Hepatic stellate cell (primary cell): ENCODE data around the gene GRM7.

Experiments
- DNase-seq: peaks from one replicate; pipeline ENCODE4 v3.0.0; 2011; ENCODE audit warnings: low spot score

GRM7 gene

DNA sequence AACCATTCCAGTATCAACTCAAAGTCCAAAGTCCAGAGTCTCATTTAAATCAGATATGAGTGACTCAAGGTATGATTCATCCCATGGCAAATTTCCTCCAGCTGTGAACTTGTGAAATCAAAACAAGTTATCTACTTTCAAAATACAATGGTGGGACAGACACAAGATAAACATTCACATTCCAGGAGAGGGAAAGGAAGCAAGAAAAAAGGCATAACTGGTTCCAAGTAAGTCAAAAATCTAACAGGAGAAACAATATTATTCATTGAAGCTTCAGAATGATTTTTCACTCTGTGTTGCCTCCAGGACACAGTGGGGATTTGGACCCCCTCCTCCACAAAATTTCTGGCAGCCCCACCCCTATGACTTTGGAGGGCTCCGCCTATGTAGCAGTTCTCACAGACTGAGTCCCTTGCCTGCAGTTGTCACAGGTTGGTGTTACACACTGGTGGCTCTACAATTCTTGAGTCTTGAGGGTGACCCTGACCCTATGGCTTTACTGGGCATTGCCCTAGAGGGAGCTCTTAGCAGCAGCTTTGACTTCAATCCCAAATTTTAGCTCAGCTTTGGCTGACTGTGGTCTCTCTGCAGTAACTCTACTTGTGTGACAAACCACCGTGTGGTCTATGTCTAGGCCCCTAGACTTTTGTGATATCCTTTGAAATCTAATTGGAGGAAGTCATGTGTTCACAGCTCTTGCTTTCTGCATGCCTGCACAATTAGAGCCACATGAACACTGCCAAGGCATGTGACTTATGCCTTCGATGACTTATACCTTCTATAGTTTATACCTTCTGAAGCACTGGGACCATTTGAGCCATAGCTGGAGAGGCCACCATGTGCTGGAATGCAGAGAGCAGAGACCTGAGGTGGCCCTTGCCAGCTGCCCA, 644.2 kb downstream of the GRM7 start:
- DNase-seq, result no peak

DNA sequence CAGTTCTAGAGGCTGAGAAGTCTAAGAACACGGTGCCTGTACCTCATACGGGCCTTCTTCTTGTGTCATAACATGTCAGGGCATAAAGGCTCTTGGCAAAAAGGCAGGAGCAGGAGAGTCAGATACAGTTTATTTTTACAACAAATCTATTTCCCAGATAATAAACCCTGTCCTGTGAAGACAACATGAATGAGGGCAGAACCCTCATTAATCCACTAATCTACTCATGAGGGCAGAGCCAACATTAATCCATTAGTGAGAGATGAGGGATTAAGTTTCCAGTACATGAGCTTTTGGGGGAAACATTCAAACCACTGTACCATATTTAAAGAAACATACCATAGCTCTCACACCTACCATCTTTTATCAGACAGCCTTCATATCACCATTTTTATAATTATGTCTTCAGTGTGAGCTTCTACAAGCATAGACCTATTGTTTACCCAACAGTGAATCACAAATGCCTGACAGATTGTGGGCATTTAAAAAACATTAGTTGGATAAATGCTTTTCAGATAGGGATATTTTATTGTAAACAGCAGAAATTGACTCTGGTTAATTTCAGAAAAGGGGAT, 645.8 kb downstream of the GRM7 start:
- DNase-seq, result no peak

DNA sequence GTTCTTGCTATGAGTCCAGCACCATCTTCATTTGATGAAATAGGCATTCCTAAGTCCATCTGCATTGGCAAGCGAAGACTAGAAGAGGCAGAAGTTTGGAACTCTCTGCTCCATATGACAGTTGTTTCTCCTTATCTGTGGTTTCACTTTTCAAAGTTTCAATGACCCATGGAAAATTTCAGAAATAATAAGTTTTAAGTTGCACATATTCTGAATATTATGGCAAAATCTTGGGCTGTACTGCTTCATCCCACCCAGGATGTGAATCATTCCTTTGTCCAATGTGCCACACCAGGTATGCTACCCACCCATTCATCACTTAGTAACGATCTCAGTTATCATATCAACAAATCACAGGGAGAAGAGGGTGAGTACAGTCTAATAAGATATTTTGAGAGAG, 647.9 kb downstream of the GRM7 start:
- no peak for DNase-seq

DNA sequence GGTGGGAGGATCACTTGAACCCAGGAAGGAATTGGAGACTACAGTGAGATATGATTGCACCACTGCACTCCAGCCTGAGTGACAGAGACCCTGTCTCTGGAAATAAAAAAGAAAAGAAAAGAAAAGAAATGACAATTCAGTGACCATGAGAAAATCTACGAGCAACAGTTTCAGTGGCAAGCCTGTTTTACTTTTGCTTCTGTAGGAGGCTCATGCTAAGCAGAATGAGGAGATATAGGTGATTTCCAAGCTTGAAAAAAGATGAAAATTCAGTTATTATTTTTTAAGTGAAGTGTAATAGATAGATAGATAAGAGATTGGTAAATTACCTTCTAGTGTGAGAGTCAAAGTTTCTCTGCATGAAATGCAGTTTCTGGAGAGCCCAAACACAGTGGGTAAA, 651.1 kb downstream of the GRM7 start:
- no peak for DNase-seq

DNA sequence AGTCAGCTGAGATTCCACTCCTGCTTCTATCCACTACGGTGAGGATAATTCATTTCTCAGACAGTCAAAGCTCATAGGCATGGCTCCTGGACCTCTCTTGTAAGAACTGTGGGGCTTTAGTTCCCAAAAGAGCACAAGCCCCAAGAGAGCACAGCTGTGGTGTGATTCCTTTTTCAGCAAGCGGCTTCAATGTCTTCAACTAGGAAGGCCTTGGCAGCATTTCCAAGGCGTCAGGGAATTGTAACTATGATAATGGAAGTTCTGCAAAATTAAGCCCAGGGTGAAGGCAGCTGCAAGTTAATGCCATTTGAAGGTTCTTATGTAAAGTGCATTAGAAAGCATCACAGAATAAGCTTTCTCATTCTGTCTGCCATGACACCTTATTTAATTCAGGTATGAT, 657.1 kb downstream of the GRM7 start:
- no peak for DNase-seq

DNA sequence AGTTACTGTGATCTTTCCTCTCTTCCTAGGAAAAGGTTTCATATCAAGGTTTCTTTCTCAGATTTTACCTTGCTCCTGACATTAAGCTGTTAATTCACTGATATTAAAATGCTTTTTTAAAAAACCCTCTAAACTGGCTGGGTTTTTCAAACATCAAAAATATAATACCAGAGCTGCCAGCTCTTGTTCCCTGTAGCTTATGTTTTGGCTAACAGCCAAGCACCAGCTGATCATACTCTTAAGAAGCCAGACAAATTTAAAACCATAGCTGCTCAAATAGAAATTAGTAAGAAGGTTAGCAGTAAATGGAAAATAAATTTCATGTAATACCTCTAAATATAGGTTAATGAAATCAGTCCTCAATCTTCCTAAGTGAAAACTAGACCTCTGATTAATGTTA, 657.5 kb downstream of the GRM7 start:
- no peak for DNase-seq

DNA sequence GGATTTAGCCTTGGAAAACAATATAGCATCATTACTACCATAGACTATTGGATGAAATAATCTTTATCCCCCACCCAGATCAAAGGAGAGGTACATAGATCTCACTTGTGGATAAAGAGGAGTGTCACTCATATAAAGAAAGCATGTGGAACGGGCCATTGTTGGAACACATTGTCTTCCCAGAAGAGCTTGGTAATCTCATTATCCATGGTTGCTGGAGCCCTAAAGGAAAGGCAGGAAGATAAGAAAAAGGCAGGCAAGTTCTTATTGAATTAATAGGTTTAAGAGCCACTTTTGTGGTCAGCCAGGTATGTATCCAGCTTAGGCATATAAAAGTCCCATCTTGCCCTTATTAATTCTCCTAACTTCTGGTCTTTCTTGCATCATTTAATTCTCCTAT, 659.1 kb downstream of the GRM7 start:
- DNase-seq, result no peak

DNA sequence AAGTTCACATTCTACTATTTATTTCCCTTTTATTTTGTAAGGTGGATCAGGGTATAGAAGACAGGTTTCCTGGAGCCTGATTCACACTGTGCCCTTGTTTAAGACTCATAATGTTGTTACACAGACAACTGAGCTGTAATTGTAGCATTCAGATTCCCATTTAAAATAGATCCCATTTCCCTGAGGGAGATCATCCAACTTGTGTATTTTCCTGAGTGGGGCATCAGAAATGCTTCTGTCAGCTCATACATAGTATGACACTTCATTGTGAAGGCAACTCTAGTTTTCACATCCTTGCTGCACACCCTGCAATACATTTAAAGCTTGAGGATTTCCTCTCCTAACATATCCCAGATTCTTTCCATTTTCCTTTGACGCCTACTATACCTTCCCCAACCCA, 659.7 kb downstream of the GRM7 start:
- no peak for DNase-seq

DNA sequence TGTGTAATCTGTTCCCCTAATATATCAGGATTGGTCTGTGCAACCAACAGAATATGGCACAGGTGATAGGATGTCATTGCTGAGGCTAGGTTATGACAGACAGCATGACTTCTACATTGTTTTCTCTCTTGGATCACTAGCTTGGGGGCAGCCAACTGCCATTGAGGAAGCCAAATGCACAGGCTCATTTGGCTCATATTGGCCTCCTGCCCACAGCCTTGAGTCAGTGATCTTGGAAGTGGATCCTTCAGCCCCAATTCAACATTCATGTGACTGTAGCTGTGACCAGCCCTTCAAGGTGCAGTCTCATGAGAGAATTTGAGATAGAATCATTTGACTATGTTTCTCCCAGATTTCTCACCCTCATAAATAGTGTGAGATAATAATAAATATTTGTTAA, 675.6 kb downstream of the GRM7 start:
- DNase-seq, result no peak

DNA sequence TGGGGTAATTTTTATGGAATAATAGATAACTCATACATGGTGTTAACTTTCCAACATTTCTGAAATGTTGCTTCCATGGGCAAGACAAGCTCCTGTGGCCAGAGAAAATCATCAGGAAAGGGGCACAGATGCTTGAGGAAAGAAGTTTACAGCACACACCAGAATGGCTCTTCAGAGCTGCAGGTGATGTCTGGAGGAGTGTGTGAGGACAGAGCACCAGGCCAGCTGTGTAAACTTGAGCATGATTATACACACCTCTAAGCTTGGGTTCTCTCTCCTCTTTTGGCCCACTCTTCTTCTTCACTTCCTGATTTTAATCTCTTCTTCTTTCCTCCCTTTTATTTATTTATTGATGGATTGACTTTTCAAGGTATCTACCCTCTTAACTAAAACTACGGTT, 676.0 kb downstream of the GRM7 start:
- DNase-seq, result no peak

DNA sequence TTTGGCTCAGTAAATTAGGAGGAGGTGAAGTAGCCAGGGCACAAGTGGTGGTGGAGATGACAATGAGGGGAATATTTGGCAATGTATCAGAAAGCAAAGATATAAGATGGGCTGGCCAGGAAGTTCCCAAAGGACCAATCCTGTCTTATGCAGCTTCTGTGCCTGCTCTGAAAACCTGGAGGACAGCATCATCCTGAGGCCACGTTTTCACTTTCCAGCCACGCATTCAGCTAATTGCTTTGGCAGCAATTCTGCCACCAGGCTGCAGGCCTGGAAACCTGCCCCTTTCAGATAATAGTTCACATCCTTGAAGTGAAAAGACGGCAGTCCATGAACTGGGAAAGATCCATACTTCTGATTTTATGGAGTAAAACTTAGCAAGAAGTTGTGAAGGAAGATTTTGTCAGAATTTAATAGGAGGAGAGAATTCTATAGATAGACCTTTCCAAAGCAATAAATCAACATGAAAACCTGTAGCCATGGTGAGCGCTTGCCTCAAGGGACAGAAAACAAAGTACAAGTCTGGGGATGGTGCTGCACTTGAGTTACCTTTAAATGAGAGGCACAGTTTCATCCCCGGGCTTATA, 682.5 kb downstream of the GRM7 start:
- DNase-seq, result no peak

DNA sequence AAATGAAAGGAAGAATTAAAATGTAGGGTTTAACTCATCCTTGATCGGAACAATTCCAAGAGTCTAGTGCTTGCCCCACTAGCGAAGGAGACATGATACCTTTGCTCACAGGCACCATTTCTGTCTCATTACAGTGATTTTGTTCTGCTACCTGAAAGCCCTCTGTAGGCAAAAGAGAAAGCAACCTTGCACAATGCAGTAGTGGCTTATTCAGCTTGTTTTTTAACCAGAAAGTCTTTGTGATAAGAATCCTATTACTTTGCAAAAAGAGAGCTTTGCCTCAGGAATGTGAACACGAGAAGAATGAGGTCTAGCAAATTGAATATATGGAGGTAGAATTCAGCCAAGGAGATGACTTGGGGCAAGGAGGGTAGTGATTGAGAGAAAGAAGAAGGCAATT, 684.4 kb downstream of the GRM7 start:
- no peak for DNase-seq

DNA sequence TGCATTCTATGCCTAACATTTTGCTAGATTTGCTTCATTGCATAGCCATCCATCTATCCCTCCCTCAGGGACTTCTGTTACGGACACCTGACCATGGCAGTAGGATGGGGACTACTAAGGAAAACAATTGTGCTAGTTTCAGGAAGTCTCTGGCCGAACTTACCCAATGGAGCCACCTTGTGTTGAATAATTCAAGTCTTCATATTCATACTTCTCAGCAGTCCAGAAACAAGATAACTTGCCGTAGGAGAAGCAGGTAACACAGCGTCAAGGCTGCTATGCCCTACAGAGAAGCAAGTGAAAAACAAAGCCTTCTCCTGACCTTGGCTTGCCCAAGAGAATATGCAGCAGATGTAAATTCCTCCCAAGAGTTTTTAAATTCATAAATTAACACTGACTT, 685.3 kb downstream of the GRM7 start:
- no peak for DNase-seq

DNA sequence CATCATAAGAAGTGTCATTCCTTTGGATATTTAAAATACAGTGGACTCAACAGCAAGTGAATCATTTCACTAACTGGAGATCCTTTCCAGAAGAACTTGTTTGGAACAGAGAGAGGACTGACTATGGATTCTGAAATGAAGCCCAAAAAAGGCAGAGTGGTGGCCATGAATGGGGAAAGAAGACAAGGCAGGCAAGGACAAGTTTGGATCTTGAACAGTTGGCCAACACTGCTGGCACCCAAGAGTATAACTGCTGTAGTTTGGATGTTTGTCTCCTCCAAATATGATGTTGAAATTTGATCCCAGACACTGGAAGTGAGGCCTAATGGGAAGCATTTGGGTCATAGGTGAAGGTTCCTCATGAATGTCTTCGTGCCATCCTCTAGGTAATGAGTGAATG, 686.9 kb downstream of the GRM7 start:
- DNase-seq, result no peak

DNA sequence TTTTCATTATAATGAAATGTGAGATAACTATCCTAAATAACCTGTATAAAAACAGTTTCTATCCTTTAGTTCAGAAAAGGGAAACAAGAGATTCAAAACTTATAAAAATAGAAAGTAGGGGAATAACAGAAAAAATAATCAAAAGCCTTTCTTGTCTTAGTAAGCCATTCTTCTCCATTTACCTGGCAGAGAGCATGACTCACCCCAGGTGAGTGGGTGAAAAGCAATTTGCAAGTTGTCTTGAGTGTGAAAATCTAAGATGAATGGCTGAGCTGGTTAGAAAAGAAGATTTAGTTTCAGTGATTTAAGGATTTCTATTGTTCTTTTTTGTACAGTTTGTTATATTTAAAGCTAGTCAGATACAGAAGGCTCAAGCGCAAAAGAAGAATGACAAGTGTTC, 702.0 kb downstream of the GRM7 start:
- DNase-seq, result no peak

DNA sequence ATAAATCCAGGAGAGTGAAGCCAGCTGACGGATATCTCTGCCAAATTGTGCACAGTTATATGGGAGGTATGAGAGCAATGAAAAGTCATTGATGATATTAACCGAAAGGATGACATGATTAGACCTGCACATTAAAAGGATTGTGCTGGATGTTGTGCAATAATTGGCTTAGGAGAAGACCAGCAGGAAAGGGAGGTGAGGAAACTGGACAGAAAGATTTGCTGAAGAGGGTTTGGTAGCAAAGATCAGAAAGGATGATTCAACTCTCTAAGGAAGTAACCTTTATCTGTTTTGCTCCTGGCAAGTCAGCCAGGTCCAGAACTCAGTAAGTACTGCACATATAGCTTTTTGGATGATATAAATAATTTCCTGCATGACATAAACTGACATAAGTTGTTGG, 704.7 kb downstream of the GRM7 start:
- no peak for DNase-seq

DNA sequence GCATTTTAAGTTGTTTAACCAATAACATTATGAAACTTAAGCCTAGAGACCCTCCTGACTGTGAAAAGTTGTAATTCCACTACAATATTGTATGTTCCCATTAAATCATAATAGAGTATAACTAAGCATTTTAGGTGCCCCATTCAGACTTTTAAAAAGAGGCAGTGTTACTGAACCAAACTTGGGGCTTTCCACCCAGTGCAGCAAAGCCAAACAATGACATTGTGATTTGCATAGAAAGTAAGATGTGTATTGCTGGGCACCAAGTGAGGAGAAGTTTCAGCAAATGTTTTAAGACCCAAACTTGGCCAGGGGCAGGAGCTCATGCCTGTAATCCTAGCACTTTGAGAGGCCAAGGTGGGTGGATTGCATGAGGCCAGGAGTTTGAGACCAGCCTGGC, 706.2 kb downstream of the GRM7 start:
- no peak for DNase-seq

DNA sequence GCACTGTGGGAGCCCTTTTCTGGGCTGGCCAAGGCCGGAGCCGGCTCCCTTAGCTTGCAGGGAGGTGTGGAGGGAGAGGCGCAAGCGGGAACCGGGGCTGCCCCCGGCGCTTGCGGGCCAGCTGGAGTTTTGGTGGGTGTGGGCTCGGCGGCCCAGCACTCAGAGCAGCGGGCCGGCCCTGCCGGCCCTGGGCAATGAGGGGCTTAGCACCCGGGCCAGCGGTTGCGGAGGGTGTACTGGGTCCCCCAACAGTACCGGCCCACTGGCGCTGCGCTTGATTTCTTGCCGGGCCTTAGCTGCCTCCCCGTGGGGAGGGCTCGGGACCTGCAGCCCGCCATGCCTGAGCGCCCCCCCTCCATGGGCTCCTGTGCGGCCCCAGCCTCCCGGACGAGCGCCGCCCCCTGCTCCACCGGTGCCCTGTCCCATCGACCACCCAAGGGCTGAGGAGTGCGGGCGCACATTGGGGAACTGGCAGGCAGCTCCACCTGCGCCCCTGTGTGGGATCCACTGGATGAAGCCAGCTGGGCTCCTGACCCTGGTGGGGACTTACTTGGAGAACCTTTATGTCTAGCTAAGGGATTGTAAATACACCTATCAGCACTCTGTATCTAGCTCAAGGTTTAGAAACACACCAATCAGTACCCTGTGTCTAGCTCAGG, 707.7 kb downstream of the GRM7 start:
- DNase-seq, result no peak

DNA sequence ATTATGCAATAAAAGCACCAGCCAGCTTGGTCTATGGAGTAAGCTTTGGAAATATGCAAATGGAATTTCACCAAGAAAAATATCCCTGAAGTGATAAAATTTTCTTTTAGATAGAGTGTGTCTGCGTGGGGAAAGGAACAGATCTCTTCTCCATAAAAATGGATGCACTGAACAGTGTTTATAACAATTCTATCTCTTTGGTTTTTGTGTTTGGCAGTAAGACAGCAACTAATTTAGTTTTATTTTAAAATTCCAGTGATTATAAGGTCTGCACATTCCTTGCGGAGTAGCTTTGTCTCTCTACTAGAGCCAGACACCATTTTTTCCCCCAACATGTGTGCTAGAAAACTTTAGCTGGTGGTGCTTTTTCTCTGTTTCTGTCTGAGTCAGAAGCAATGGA, 712.4 kb downstream of the GRM7 start:
- no peak for DNase-seq

DNA sequence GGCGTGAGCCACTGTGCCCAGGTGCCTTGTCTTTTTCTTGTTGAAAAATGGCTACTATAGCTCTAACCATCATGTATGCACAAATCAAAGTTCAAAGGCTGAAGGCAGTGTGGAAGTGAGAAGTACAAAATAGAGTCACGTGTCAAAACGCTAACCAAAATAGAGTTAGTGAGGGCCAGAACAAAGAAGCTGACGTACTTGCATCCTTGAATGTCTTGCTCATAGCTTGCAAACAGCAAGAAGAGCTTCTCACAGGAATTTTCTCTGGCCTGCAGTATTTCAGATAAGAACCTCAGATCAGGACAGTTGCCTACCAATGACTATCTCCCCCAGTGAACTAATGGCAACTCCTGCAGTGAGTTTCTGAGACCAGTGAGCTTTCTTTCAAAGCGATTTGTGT, 713.5 kb downstream of the GRM7 start:
- no peak for DNase-seq

DNA sequence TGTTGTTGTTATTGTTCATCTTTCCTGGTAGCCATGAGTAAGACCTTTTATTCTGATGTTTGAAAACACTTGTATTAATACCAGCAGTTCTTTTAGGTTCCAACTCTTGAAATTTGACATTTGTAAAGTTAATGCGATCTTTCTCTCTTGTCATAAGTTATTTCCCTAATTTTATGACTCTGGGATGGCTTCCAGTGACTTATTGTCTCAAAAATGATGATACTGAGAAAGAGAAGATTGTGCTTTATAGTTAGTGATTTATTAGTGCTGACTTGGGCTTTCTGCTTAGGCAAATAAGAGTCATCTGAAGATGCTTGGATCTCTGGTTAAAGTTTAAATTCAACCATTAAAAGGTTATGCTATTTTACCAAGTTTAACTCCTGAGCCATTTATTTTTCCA, 715.2 kb downstream of the GRM7 start:
- DNase-seq, result no peak

DNA sequence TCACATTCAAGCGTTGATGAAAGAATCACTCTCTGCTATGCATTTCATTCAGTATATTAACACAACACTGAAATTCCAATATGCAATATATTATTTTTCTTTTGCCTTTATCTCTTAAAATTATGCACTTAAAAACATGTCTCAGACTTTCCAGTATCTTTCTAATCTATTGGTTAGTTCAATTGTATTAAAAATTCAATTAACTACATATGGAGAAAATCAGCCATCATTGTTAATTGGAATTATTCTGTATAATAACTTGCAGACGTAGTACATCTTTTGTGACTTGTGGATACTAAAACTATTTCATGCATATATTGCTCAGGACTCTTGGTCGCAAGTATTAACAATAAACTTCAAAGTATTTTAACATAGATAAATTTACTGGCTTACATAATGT, 715.6 kb downstream of the GRM7 start:
- DNase-seq, result no peak

DNA sequence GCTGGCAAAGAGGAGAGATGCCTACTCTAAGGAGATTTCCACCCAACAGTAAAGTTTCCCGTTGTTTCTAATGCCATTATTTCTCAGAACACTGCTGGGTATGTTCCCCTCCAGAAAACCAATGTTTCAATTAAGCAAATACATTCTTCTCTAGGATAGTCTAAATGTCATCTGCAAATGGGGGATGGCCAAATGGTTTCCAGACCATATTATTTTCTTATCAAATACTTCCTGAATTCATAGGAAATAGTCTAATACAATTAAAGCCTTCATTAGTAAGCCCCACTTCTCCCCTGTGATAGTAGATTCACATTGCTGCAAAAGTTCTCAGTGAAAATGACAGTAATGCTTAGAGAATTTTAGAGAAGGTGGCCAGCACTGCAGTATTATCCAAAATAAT, 716.6 kb downstream of the GRM7 start:
- no peak for DNase-seq
